ENCODE measurements around the gene PAPSS1.

DNA sequence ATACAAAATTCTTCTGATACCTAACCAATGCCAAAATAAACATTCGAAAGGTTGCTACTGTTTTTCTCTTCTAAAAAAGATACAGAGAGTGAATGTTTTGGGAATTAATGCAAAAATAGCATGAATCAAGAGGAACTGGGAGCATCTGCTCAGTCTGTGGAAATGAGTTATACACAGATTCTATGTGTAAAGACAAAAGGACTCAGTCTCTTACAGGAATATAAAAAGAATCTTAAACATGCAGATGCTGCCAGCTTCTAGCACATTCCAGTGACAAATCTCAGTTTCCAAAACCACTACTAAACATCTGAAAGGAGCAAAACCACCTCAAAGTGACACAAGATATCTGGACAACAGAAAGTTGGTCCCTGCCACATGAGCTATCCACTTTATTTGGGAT lies 55.0 kb downstream of the PAPSS1 start:
- TF ChIP-seq POLR2A (conservative IDR thresholded peaks at IDR 0.05) (no peak), XRCC3 (IDR thresholded peaks at IDR 0.05) (no peak), ZNF311 (CRISPR knock-in tag; IDR thresholded peaks at IDR 0.05) (no peak), ZFX (CRISPR knock-in tag; IDR thresholded peaks at IDR 0.05) (no peak), TARDBP (IDR thresholded peaks at IDR 0.05) (no peak), NFE2L1 (tag; IDR thresholded peaks at IDR 0.05; ENCODE audit: borderline replicate concordance, low read depth) (no peak), EP300 (IDR thresholded peaks at IDR 0.05; ENCODE audit: low read length) (no peak), ZC3H11A (IDR thresholded peaks at IDR 0.05; ENCODE audit: low read depth, low read length) (no peak), CHD1 (IDR thresholded peaks at IDR 0.05; ENCODE audit: low read length) (no peak), CHD4 (IDR thresholded peaks at IDR 0.05; ENCODE audit: insufficient read depth, insufficient replicate concordance, low read depth, low read length, poor library complexity, severe bottlenecking) (no peak)
- TF ChIP-seq, protein P1, sequence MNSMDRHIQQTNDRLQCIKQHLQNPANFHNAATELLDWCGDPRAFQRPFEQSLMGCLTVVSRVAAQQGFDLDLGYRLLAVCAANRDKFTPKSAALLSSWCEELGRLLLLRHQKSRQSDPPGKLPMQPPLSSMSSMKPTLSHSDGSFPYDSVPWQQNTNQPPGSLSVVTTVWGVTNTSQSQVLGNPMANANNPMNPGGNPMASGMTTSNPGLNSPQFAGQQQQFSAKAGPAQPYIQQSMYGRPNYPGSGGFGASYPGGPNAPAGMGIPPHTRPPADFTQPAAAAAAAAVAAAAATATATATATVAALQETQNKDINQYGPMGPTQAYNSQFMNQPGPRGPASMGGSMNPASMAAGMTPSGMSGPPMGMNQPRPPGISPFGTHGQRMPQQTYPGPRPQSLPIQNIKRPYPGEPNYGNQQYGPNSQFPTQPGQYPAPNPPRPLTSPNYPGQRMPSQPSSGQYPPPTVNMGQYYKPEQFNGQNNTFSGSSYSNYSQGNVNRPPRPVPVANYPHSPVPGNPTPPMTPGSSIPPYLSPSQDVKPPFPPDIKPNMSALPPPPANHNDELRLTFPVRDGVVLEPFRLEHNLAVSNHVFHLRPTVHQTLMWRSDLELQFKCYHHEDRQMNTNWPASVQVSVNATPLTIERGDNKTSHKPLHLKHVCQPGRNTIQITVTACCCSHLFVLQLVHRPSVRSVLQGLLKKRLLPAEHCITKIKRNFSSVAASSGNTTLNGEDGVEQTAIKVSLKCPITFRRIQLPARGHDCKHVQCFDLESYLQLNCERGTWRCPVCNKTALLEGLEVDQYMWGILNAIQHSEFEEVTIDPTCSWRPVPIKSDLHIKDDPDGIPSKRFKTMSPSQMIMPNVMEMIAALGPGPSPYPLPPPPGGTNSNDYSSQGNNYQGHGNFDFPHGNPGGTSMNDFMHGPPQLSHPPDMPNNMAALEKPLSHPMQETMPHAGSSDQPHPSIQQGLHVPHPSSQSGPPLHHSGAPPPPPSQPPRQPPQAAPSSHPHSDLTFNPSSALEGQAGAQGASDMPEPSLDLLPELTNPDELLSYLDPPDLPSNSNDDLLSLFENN (IDR thresholded peaks at IDR 0.05; ENCODE audit: low read depth in 2 of 2, low read length in 2 of 2): no peak

Data from K562 (cell line).